ENCODE data around the gene DNM2. TPM values are rescaled to one million over a fixed set of nuclear protein-coding genes. Genes with fewer than 3 reads are reported as not detected.

The DNM2 gene
- total RNA-seq = 64.3 and 64.7 TPM in 2 replicates

DNA sequence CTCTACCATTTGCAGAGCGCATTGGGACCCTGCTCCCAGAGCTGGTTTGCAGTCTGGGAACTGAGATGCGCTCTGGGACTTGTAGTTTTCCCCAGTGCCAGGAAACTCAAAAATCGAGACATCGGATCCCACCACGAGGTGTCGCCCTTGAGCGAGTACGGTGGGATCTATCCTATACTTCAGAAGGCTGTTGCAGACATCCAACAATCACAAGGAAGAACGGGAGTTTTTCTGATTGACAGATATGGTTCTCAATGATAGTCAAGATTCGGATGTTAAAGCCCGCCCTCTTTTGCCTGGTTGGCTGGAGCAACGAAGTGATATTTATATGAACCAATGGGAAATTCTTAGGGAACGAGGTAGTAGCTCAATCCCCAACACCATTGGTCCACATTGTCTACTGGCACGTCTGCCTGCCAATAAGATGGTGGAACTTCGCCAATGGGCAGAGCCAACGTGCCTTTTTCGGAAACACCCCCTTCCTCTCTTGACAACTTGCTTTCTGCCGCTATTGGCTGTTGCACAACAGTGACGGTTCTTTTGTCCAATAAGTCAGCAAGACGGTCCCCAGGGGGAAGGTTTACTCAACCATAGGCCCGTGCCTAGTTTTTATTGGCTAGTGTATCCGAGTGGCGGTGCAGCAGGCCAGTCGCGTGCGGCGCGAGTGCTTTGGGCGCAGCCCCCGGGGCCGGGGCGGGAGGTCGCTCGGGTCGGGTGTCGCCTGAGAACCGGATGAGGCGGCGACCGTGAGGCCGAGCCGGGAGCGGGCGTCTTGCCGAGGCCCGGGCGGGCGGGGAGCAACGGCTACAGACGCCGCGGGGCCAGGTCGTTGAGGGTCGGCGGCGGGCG is at the start of gene DNM2:
Gene DNM2 (plus strand): TSS at position 724 of the 849 bp plus-strand sequence. CDS start 164 bp downstream, outside the sequence.

GRCh38 chr19:10835754-10836478 is 118.0 kb downstream of the DNM2 start, which contains the start of gene TMED1:
Gene TMED1, minus strand, starts transcription at chr19:10836212. Its CDS starts 21 bp downstream, at chr19:10836191.

GRCh38 chr19:10848230-10848856 is 130.5 kb downstream of the DNM2 start, which contains the start of gene C19orf38:
Gene C19orf38, plus strand, starts transcription at chr19:10848415. Its CDS starts 94 bp downstream, at chr19:10848509.

GRCh38 chr19:10870955-10871603 is 153.2 kb downstream of the DNM2 start, which contains the start of gene CARM1:
Gene CARM1, plus strand, starts transcription at chr19:10871553. Its CDS starts 150 bp downstream, at chr19:10871703.

Other genes with a start within 250 kb of the DNM2 start
- 81.9 and 97.7 TPM in 2 replicates for gene KEAP1, start 214.7 kb upstream of the DNM2 start, total RNA-seq
- 0.14 and 0.74 TPM in 2 replicates for gene S1PR5, start 200.6 kb upstream of the DNM2 start, total RNA-seq
- gene ATG4D, start 174.2 kb upstream of the DNM2 start, total RNA-seq = 10.8 and 13.2 TPM in 2 replicates
- gene KRI1, start 152.1 kb upstream of the DNM2 start, total RNA-seq = 7.0 and 9.1 TPM in 2 replicates
- gene CDKN2D, start 149.1 kb upstream of the DNM2 start, total RNA-seq = 2.7 and 3.1 TPM in 2 replicates
- gene AP1M2, start 130.8 kb upstream of the DNM2 start, total RNA-seq = not detected in 2 replicates
- 28.4 and 35.5 TPM in 2 replicates for gene SLC44A2, start 92.5 kb upstream of the DNM2 start, total RNA-seq
- 60.4 and 69.0 TPM in 2 replicates for gene ILF3, start 63.7 kb upstream of the DNM2 start, total RNA-seq
- gene QTRT1, start 16.6 kb upstream of the DNM2 start, total RNA-seq = 26.0 and 31.1 TPM in 2 replicates
- 52.9 and 53.9 TPM in 2 replicates for gene TMED1, start 118.1 kb downstream of the DNM2 start, total RNA-seq
- 0.09 and 0.28 TPM in 2 replicates for gene C19orf38, start 130.3 kb downstream of the DNM2 start, total RNA-seq
- gene CARM1, start 153.5 kb downstream of the DNM2 start, total RNA-seq = 15.5 and 17.0 TPM in 2 replicates
- gene YIPF2, start 210.6 kb downstream of the DNM2 start, total RNA-seq = 119 and 153 TPM in 2 replicates
- gene TIMM29, start 210.7 kb downstream of the DNM2 start, total RNA-seq = 22.8 and 26.2 TPM in 2 replicates
- 35.0 and 38.8 TPM in 2 replicates for gene SMARCA4, start 243.0 kb downstream of the DNM2 start, total RNA-seq

Data from smooth muscle cell of bladder (primary cell).